ENCODE results near the gene RPUSD1. TPM values are rescaled to one million over a fixed set of nuclear protein-coding genes. Genes with fewer than 3 reads are reported as not detected.

RPUSD1 gene
- polyA plus RNA-seq, 1 donor: 18.0 TPM

- Histone ChIP-seq H3K36me3 (ENCODE audit: control insufficient read depth, insufficient read depth, low read length) (peaks cover 15% of the 10 kb centered on the region), H3K4me3 (ENCODE audit: low read length) (no peak overlapping the region), H3K9me3 (ENCODE audit: control insufficient read depth, low read depth, low read length) (peaks cover 8% of the 10 kb centered on the region), H3K4me1 (ENCODE audit: control insufficient read depth, insufficient read depth, low read length) (peaks cover 3% of the 10 kb centered on the region), H3K27ac (ENCODE audit: low read length) (no peak overlapping the region), H3K27me3 (ENCODE audit: control insufficient read depth, insufficient read depth, low read length) (no peaks in the 10 kb centered on the region)
- WGBS (ENCODE audit: insufficient coverage, low lambda C conversion rate): no CpG with 5 or more reads among the region's 46 CpGs
- no peak for DNase-seq
Measured at GRCh38 chr16:792221-792995, 4.2 kb upstream of the RPUSD1 start.

- DNase-seq: no peak
- H3K9me3 ChIP-seq (ENCODE audit: control insufficient read depth, low read depth, low read length): peaks cover 6% of the 10 kb centered on the region
- no peak overlapping the region for H3K4me3 ChIP-seq (ENCODE audit: low read length)
- H3K4me1 ChIP-seq (ENCODE audit: control insufficient read depth, insufficient read depth, low read length): peaks cover 7% of the 10 kb centered on the region
- no peak overlapping the region for H3K27ac ChIP-seq (ENCODE audit: low read length)
- peaks cover 21% of the 10 kb centered on the region for H3K36me3 ChIP-seq (ENCODE audit: control insufficient read depth, insufficient read depth, low read length)
- no CpG with 5 or more reads among the region's 23 CpGs for WGBS (ENCODE audit: insufficient coverage, low lambda C conversion rate)
- H3K27me3 ChIP-seq (ENCODE audit: control insufficient read depth, insufficient read depth, low read length): no peaks in the 10 kb centered on the region
Measured at GRCh38 chr16:791131-791530, 3.0 kb upstream of the RPUSD1 start.

- peaks cover 26% of the 10 kb centered on the region for H3K36me3 ChIP-seq (ENCODE audit: control insufficient read depth, insufficient read depth, low read length)
- H3K4me3 ChIP-seq (ENCODE audit: low read length): no peak overlapping the region
- no peak for DNase-seq
- no CpG with 5 or more reads among the region's 17 CpGs for WGBS (ENCODE audit: insufficient coverage, low lambda C conversion rate)
- H3K4me1 ChIP-seq (ENCODE audit: control insufficient read depth, insufficient read depth, low read length): peaks cover 7% of the 10 kb centered on the region
- no peaks in the 10 kb centered on the region for H3K27me3 ChIP-seq (ENCODE audit: control insufficient read depth, insufficient read depth, low read length)
- H3K9me3 ChIP-seq (ENCODE audit: control insufficient read depth, low read depth, low read length): peaks cover 6% of the 10 kb centered on the region
- H3K27ac ChIP-seq (ENCODE audit: low read length): no peak overlapping the region
Measured at GRCh38 chr16:790086-790485, 1.9 kb upstream of the RPUSD1 start.

- no peak overlapping the region for H3K27ac ChIP-seq (ENCODE audit: low read length)
- no CpG with 5 or more reads among the region's 33 CpGs for WGBS (ENCODE audit: insufficient coverage, low lambda C conversion rate)
Measured at GRCh38 chr16:789191-789850, 1.1 kb upstream of the RPUSD1 start.

GRCh38 chr16:788399-789126 is 382 bp upstream of the RPUSD1 start, which contains the start of gene CHTF18:
Gene CHTF18 (plus strand): TSS chr16:788620. CDS start chr16:788685, 65 bp downstream.
- Histone ChIP-seq H3K4me1 (ENCODE audit: control insufficient read depth, insufficient read depth, low read length) (peaks cover 7% of the 10 kb centered on the region), H3K36me3 (ENCODE audit: control insufficient read depth, insufficient read depth, low read length) (peaks cover 25% of the 10 kb centered on the region), H3K27ac (ENCODE audit: low read length) (no peak within 1 kb of the TSS), H3K9me3 (ENCODE audit: control insufficient read depth, low read depth, low read length) (peaks cover 6% of the 10 kb centered on the region), H3K27me3 (ENCODE audit: control insufficient read depth, insufficient read depth, low read length) (no peaks in the 10 kb centered on the region), H3K4me3 (ENCODE audit: low read length) (peak within 1 kb of the TSS; percentile 87)
- DNase-seq: peak; percentile 89 to 94
- WGBS (ENCODE audit: insufficient coverage, low lambda C conversion rate): no CpG with 5 or more reads among the region's 97 CpGs

More at GRCh38 chr16:789191-789850, 1.1 kb upstream of the RPUSD1 start:
- Histone ChIP-seq H3K27me3 (ENCODE audit: control insufficient read depth, insufficient read depth, low read length) (no peaks in the 10 kb centered on the region), H3K9me3 (ENCODE audit: control insufficient read depth, low read depth, low read length) (peaks cover 6% of the 10 kb centered on the region), H3K36me3 (ENCODE audit: control insufficient read depth, insufficient read depth, low read length) (peaks cover 26% of the 10 kb centered on the region), H3K4me3 (ENCODE audit: low read length) (peak overlapping the region; percentile 64), H3K4me1 (ENCODE audit: control insufficient read depth, insufficient read depth, low read length) (peaks cover 7% of the 10 kb centered on the region)
- DNase-seq: no peak

GRCh38 chr16:787321-787966 is 737 bp downstream of the RPUSD1 start:
- Histone ChIP-seq H3K4me3 (ENCODE audit: low read length) (peak overlapping the region; percentile 87), H3K27me3 (ENCODE audit: control insufficient read depth, insufficient read depth, low read length) (peaks cover 2% of the 10 kb centered on the region), H3K36me3 (ENCODE audit: control insufficient read depth, insufficient read depth, low read length) (peaks cover 23% of the 10 kb centered on the region), H3K9me3 (ENCODE audit: control insufficient read depth, low read depth, low read length) (peaks cover 6% of the 10 kb centered on the region), H3K27ac (ENCODE audit: low read length) (no peak overlapping the region), H3K4me1 (ENCODE audit: control insufficient read depth, insufficient read depth, low read length) (peaks cover 7% of the 10 kb centered on the region)
- DNase-seq: peak in 1 of 2 donors; percentile 52
- no CpG with 5 or more reads among the region's 47 CpGs for WGBS (ENCODE audit: insufficient coverage, low lambda C conversion rate)

- Histone ChIP-seq H3K27me3 (ENCODE audit: control insufficient read depth, insufficient read depth, low read length) (peaks cover 4% of the 10 kb centered on the region), H3K4me1 (ENCODE audit: control insufficient read depth, insufficient read depth, low read length) (peaks cover 7% of the 10 kb centered on the region), H3K27ac (ENCODE audit: low read length) (no peak overlapping the region), H3K4me3 (ENCODE audit: low read length) (no peak overlapping the region), H3K9me3 (ENCODE audit: control insufficient read depth, low read depth, low read length) (no peaks in the 10 kb centered on the region), H3K36me3 (ENCODE audit: control insufficient read depth, insufficient read depth, low read length) (peaks cover 15% of the 10 kb centered on the region)
- no CpG with 5 or more reads among the region's 58 CpGs for WGBS (ENCODE audit: insufficient coverage, low lambda C conversion rate)
- peak in 1 of 2 donors; percentile 41 for DNase-seq
Measured at GRCh38 chr16:785563-786535, 2.3 kb downstream of the RPUSD1 start.

- H3K27ac ChIP-seq (ENCODE audit: low read length): no peak overlapping the region
- no peak overlapping the region for H3K4me3 ChIP-seq (ENCODE audit: low read length)
- no peaks in the 10 kb centered on the region for H3K9me3 ChIP-seq (ENCODE audit: control insufficient read depth, low read depth, low read length)
- peaks cover 7% of the 10 kb centered on the region for H3K4me1 ChIP-seq (ENCODE audit: control insufficient read depth, insufficient read depth, low read length)
- H3K36me3 ChIP-seq (ENCODE audit: control insufficient read depth, insufficient read depth, low read length): peaks cover 10% of the 10 kb centered on the region
- no peak for DNase-seq
- H3K27me3 ChIP-seq (ENCODE audit: control insufficient read depth, insufficient read depth, low read length): peaks cover 4% of the 10 kb centered on the region
- no CpG with 5 or more reads among the region's 19 CpGs for WGBS (ENCODE audit: insufficient coverage, low lambda C conversion rate)
Measured at GRCh38 chr16:784431-784830, 3.8 kb downstream of the RPUSD1 start.

GRCh38 chr16:783404-784161 is 4.6 kb downstream of the RPUSD1 start:
- no peaks in the 10 kb centered on the region for H3K9me3 ChIP-seq (ENCODE audit: control insufficient read depth, low read depth, low read length)
- no CpG with 5 or more reads among the region's 17 CpGs for WGBS (ENCODE audit: insufficient coverage, low lambda C conversion rate)
- no peak overlapping the region for H3K27ac ChIP-seq (ENCODE audit: low read length)
- H3K27me3 ChIP-seq (ENCODE audit: control insufficient read depth, insufficient read depth, low read length): peaks cover 4% of the 10 kb centered on the region
- H3K4me3 ChIP-seq (ENCODE audit: low read length): no peak overlapping the region
- peaks cover 5% of the 10 kb centered on the region for H3K4me1 ChIP-seq (ENCODE audit: control insufficient read depth, insufficient read depth, low read length)
- no peak for DNase-seq
- H3K36me3 ChIP-seq (ENCODE audit: control insufficient read depth, insufficient read depth, low read length): peaks cover 10% of the 10 kb centered on the region

Measured in large intestine (tissue), 3 donors.